Measurements from ENCODE around the gene FMNL1.

GRCh38 chr17:45266372-45266926, 44.8 kb downstream of the FMNL1 start:
- TF ChIP-seq POLR2A (IDR thresholded peaks at IDR 0.05) (no peak), CTCF (IDR thresholded peaks at IDR 0.05 in 4 of 5, conservative IDR thresholded peaks at IDR 0.05 in 1 of 5) (no peak)
